K562 (cell line): ENCODE data around the gene RPL28. TPM values are rescaled to one million over a fixed set of nuclear protein-coding genes. Genes with fewer than 3 reads are reported as not detected.

Source experiments
- ARID2 ChIP-seq: fragments of 450-650 bp; IDR thresholded peaks from 2 replicates; pipeline ENCODE4 v1.6.1; 2017; ENCODE audit warnings: antibody characterized with exemption, mild to moderate bottlenecking
- BHLHE40 ChIP-seq: IDR thresholded peaks from 2 replicates; pipeline ENCODE4 v1.6.1; 2011; ENCODE audit warnings: low read length, improper control_type of control experiment
- DDX20 ChIP-seq: fragments of 450-650 bp; IDR thresholded peaks from 2 replicates; pipeline ENCODE4 v1.6.1; 2016; ENCODE audit warnings: missing genetic modification characterization, low read depth, mild to moderate bottlenecking, missing compliant biosample characterization, moderate library complexity
- E4F1 ChIP-seq: fragments of 250-450 bp; sonication (Bioruptor Pico); IDR thresholded peaks from 2 replicates; pipeline ENCODE4 v1.5.0; 2021; ENCODE audit warnings: mild to moderate bottlenecking, borderline replicate concordance
- MAX ChIP-seq: sonication (generic); formaldehyde crosslinking; IDR thresholded peaks from 2 replicates; pipeline ENCODE4 v1.9.0; 2022; ENCODE audit warnings: mild to moderate bottlenecking, missing genetic modification reagents
- NR2F6 ChIP-seq: fragments of 450-650 bp; formaldehyde crosslinking; IDR thresholded peaks from 2 replicates; pipeline ENCODE4 v1.4.0; 2020; ENCODE audit warnings: mild to moderate bottlenecking
- RBM17 ChIP-seq: fragments of 200-400 bp; formaldehyde crosslinking; IDR thresholded peaks from 2 replicates; pipeline ENCODE4 v1.6.1; 2017; ENCODE audit warnings: low read depth, mild to moderate bottlenecking, low read length, borderline replicate concordance
- RREB1 ChIP-seq: fragments of 250-450 bp; sonication (Bioruptor Pico); IDR thresholded peaks from 2 replicates; pipeline ENCODE4 v1.4.0; 2020
- SAP30 ChIP-seq: fragments of 200-600 bp; sonication (generic); IDR thresholded peaks from 2 replicates; pipeline ENCODE4 v1.6.1; 2012; ENCODE audit warnings: borderline replicate concordance, low read depth, mild to moderate bottlenecking, moderate library complexity, low read length, control low read depth, inconsistent platforms; ENCODE audit not compliant: insufficient read depth, poor library complexity, severe bottlenecking
- SP1 ChIP-seq: sonication (generic); formaldehyde crosslinking; IDR thresholded peaks from 2 replicates; pipeline ENCODE4 v1.8.1; 2022; ENCODE audit warnings: mild to moderate bottlenecking, missing genetic modification reagents
- TAF1 ChIP-seq: IDR thresholded peaks from 2 replicates; pipeline ENCODE4 v1.6.1; 2011; ENCODE audit warnings: mild to moderate bottlenecking, low read length, moderate library complexity; ENCODE audit not compliant: insufficient read depth, control insufficient read depth, severe bottlenecking; ENCODE audit errors: extremely low read depth
- XRCC4 ChIP-seq: IDR thresholded peaks from one replicate; pipeline ENCODE4 v1.6.1; 2011; ENCODE audit not compliant: insufficient read depth, insufficient read length; ENCODE audit errors: extremely low read depth
- ZBTB43 ChIP-seq: sonication (generic); formaldehyde crosslinking; IDR thresholded peaks from 2 replicates; pipeline ENCODE4 v1.8.0; 2023; ENCODE audit warnings: mild to moderate bottlenecking, missing genetic modification reagents
- ZNF23 ChIP-seq: fragments of 250-450 bp; sonication (Bioruptor Pico); IDR thresholded peaks from 2 replicates; pipeline ENCODE4 v1.4.0; 2020; ENCODE audit warnings: mild to moderate bottlenecking
- ZNF445 ChIP-seq: fragments of 250-450 bp; sonication (Bioruptor Pico); IDR thresholded peaks from 2 replicates; pipeline ENCODE4 v1.4.0; 2020; ENCODE audit warnings: low read depth, mild to moderate bottlenecking, moderate library complexity
- ZNF589 ChIP-seq: fragments of 200-800 bp; sonication (Bioruptor generic); IDR thresholded peaks from 2 replicates; pipeline ENCODE4 v1.6.1; 2016; ENCODE audit warnings: low read depth, missing genetic modification characterization, missing compliant biosample characterization
- ZNF830 ChIP-seq: fragments of 250-450 bp; sonication (Bioruptor Pico); IDR thresholded peaks from 2 replicates; pipeline ENCODE4 v1.5.0; 2021; ENCODE audit warnings: mild to moderate bottlenecking
- polyA plus RNA-seq, 8 experiments: library from polyadenylated mRNA; depleted of rRNA in 4 of 8; stranded (reverse) in 5 of 8; unstranded in 3 of 8; fragments of >200 nt; fragmentation: Nextera tagmentation in 2 of 8; fragmentation: Illumina TruSeq in 1 of 8; extraction: Ambion mirVana in 2 of 8; extraction: Trizol in 1 of 8; gene quantifications; 2 replicates each; pipeline versions ENCODE4 v1.2.1 to v1.2.3, GENCODE V29; 2011 to 2014; ENCODE audit warnings: inconsistent platforms in 1 of 8, missing spikeins in 1 of 8
- total RNA-seq, 7 experiments: library from RNA; depleted of rRNA in 6 of 7; stranded (reverse); fragments of >200 nt in 6 of 7; fragmentation: Illumina TruSeq in 2 of 7; extraction: Trizol in 2 of 7; gene quantifications; 2 replicates each; pipeline versions ENCODE4 v1.2.1 to v1.2.3, GENCODE V29; 2011 to 2021; ENCODE audit warnings: low replicate concordance in 1 of 7

The RPL28 gene
- total and polyA plus RNA-seq, 9 of the 15 experiments (the other 6 are each of a cell fraction or from before 2014, with no cell fraction given): 124 to 3,106 (median 622) TPM

GRCh38 chr19:55406091-55406825 is 20.5 kb downstream of the RPL28 start (continued):
- TF ChIP-seq RREB1 (CRISPR knock-in tag) (no peak), E4F1 (no peak), SP1 (CRISPR knock-in tag) (peak; percentile 48; the same call in 1 of the 2 replicates), XRCC4 (no peak), ZNF23 (no peak), TAF1 (no peak), NR2F6 (CRISPR knock-in tag) (no peak), SAP30 (no peak), ZNF830 (CRISPR knock-in tag) (no peak), DDX20 (no peak), ARID2 (no peak), BHLHE40 (no peak), ZBTB43 (CRISPR knock-in tag) (no peak), ZNF445 (no peak), RBM17 (no peak), ZNF589 (CRISPR knock-in tag) (no peak), MAX (peak; percentile 44; the same call in 1 of the 2 replicates)
